PC-3 (cell line): ENCODE data around the gene TENM4. TPM values are rescaled to one million over a fixed set of nuclear protein-coding genes. Genes with fewer than 3 reads are reported as not detected.
"Not testable (repeated sequence)": the region's sequence is repeated elsewhere in the genome, so short reads cannot be mapped to it uniquely, and the experiment has no call there.

Experiments used
- ATAC-seq: fragments of 200-7000 bp; cut with Tn5 transposase; 2 replicates; pipeline ENCODE4 v1.9.1; 2020; ENCODE audit warnings: mild to moderate bottlenecking, moderate library complexity
- BruUV-seq: library from RNA; stranded (reverse); fragments of 400-500 nt; replicated peaks from 2 replicates; lab custom pipeline; 2021; lab: Mats Ljungman, UMichigan
- CTCF ChIA-PET: fragments of 300-600 bp; sonication (Branson Sonifier 250); formaldehyde crosslinking; loops from one replicate; lab custom pipeline; 2022; ENCODE audit warnings: antibody characterized with exemption; lab: Charles Lee
- POLR2A ChIA-PET: fragments of 300-600 bp; sonication (Branson Sonifier 250); formaldehyde crosslinking; loops from one replicate; lab custom pipeline; 2022; ENCODE audit warnings: antibody characterized with exemption; ENCODE audit not compliant: unreplicated experiment; lab: Charles Lee
- DNase-seq: peaks from one replicate; pipeline ENCODE4 v3.0.0-alpha.2; 2015
- H2AFZ ChIP-seq: fragments of 300-600 bp; sonication (generic); 2 replicates; pipeline ENCODE4 v1.6.0; 2016; ENCODE audit warnings: antibody characterized with exemption, low read length
- H3F3A ChIP-seq: fragments of 300-600 bp; sonication (generic); one replicate; pipeline ENCODE4 v1.6.0; 2017; ENCODE audit warnings: antibody characterized with exemption, low read length, control low read depth, mild to moderate bottlenecking; ENCODE audit not compliant: unreplicated experiment
- H3K27ac ChIP-seq: fragments of 300-600 bp; sonication (generic); 2 replicates; pipeline ENCODE4 v1.5.1; 2016; ENCODE audit warnings: mild to moderate bottlenecking, low read length
- H3K27me3 ChIP-seq: fragments of 300-600 bp; sonication (generic); 2 replicates; pipeline ENCODE4 v1.6.1; 2016; ENCODE audit warnings: low read length, mixed read lengths
- H3K36me3 ChIP-seq: fragments of 300-600 bp; sonication (generic); 2 replicates; pipeline ENCODE4 v1.6.1; 2016; ENCODE audit warnings: low read depth, mixed run types, low read length, mixed read lengths
- H3K4me1 ChIP-seq: fragments of 300-600 bp; sonication (generic); 2 replicates; pipeline ENCODE4 v1.5.1; 2016; ENCODE audit warnings: low read length; ENCODE audit not compliant: insufficient read depth
- H3K4me2 ChIP-seq: fragments of 300-600 bp; sonication (generic); 2 replicates; pipeline ENCODE4 v1.6.0; 2016; ENCODE audit warnings: low read length
- H3K4me3 ChIP-seq: fragments of 300-600 bp; sonication (generic); 2 replicates; pipeline ENCODE4 v1.5.1; 2016; ENCODE audit warnings: mild to moderate bottlenecking, low read length, mixed read lengths
- H3K79me2 ChIP-seq: fragments of 300-600 bp; sonication (generic); 2 replicates; pipeline ENCODE4 v1.6.1; 2017; ENCODE audit warnings: low read length, mixed read lengths
- H3K9ac ChIP-seq: fragments of 300-600 bp; sonication (generic); 2 replicates; pipeline ENCODE4 v1.6.0; 2016; ENCODE audit warnings: mild to moderate bottlenecking, low read length
- H3K9me2 ChIP-seq: fragments of 300-600 bp; sonication (generic); replicated peaks from 2 replicates; pipeline ENCODE4 v1.6.1; 2016; ENCODE audit warnings: mixed run types, low read length, mixed read lengths
- H3K9me3 ChIP-seq: fragments of 300-600 bp; sonication (generic); 2 replicates; pipeline ENCODE4 v1.6.1; 2016; ENCODE audit warnings: low read length, mixed read lengths
- H4K20me1 ChIP-seq: fragments of 300-600 bp; sonication (generic); 2 replicates; pipeline ENCODE4 v1.6.1; 2016; ENCODE audit warnings: low read length, mixed read lengths
- EZH2 ChIP-seq: fragments of 300-600 bp; sonication (generic); IDR thresholded peaks from one replicate; pipeline ENCODE4 v1.6.1; 2017; ENCODE audit warnings: antibody characterized with exemption, mild to moderate bottlenecking, low read length; ENCODE audit not compliant: unreplicated experiment
- EZH2phosphoT487 ChIP-seq: fragments of 300-600 bp; sonication (generic); IDR thresholded peaks from 2 replicates; pipeline ENCODE4 v1.6.1; 2018; ENCODE audit warnings: mild to moderate bottlenecking, antibody characterized with exemption, low read length, borderline replicate concordance
- intact Hi-C: fragments of 100-400 bp; cut with micrococcal nuclease; formaldehyde crosslinking; loops from 2 replicates; pipeline ENCODE4 v1.9.0; 2023
- total RNA-seq: library from RNA; depleted of rRNA; stranded (reverse); fragments of >200 nt; gene quantifications from 2 replicates; pipeline ENCODE4 v1.2.3, GENCODE V29; 2014
- TF ChIP-seq, protein P1 (sequence below): fragments of 300-600 bp; sonication (generic); conservative IDR thresholded peaks from 2 replicates; pipeline ENCODE4 v1.5.1; 2017; ENCODE audit warnings: antibody characterized with exemption, low read depth, mild to moderate bottlenecking, low read length

TENM4 gene
- total RNA-seq, 1 experiment from 2014 or later: 19.7 TPM

DNA sequence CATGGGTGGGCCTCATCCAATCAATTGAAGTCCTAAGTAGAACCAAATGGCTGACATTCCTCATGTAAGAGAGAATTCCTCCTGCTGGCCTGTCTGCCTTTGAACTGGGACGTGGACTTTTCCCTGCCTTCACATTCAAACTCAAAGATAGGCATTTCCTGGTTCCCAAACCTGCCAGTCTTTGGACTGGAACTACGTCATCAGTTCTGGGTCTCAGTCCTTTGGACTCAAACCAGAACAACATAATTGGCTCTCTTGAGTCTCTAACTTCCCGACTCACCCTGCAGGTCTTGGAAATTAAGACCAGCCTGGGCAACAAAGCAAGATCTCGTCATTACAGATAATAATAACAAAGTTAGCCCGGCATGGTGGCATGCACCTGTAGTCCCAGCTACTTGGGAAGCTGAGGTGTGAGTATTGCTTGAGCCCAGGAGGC is 827.4 kb downstream of the TENM4 start:
- TF ChIP-seq EZH2 (no peak), EZH2phosphoT487 (no peak)
- TF ChIP-seq, protein P1, sequence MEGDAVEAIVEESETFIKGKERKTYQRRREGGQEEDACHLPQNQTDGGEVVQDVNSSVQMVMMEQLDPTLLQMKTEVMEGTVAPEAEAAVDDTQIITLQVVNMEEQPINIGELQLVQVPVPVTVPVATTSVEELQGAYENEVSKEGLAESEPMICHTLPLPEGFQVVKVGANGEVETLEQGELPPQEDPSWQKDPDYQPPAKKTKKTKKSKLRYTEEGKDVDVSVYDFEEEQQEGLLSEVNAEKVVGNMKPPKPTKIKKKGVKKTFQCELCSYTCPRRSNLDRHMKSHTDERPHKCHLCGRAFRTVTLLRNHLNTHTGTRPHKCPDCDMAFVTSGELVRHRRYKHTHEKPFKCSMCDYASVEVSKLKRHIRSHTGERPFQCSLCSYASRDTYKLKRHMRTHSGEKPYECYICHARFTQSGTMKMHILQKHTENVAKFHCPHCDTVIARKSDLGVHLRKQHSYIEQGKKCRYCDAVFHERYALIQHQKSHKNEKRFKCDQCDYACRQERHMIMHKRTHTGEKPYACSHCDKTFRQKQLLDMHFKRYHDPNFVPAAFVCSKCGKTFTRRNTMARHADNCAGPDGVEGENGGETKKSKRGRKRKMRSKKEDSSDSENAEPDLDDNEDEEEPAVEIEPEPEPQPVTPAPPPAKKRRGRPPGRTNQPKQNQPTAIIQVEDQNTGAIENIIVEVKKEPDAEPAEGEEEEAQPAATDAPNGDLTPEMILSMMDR: no peak
- no peaks in the 10 kb centered on the region for H3K9me3 ChIP-seq

DNA sequence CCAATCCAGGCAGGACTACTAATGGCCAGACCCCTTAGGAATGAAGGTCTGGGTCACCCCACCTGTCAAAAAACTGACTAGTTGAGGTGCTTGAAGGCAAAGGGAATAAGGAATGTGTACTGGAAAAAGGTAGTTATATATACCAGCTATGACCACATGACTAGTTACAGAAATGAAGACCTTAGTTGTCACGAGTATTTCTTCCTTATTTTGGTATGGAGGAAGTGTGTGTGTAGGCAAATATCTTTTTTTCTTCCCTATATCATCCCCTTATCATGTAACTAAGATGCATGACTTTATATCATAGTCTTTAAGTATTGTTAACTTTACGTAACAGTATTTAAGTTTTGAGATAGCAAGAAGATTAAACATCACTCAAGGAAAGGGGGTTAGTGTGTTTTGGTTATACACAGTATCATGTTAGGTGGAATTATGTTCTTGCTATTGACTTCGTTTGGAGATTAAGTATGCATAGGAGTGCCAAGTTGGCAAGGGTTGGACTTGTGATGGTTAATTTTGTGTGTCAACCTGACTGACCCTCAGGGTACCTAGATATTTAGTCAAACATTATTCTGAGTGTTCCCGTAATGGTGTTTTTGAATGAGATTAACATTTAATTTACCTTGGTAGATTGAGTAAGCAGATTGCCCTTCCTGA is 828.0 kb downstream of the TENM4 start:
- DNase-seq (no peak), ATAC-seq (no peak)
- Histone ChIP-seq H3K4me2 (no peak overlapping the region), H3K4me1 (no peaks in the 10 kb centered on the region), H4K20me1 (no peaks in the 10 kb centered on the region), H3K9ac (no peak overlapping the region), H3F3A (no peaks in the 10 kb centered on the region), H3K27me3 (no peaks in the 10 kb centered on the region), H3K27ac (no peak overlapping the region), H3K4me3 (no peak overlapping the region), H2AFZ (no peak overlapping the region), H3K79me2 (no peaks in the 10 kb centered on the region), H3K9me3 (no peaks in the 10 kb centered on the region), H3K36me3 (no peaks in the 10 kb centered on the region), H3K9me2 (no peaks in the 10 kb centered on the region)
- TF ChIP-seq EZH2 (no peak), EZH2phosphoT487 (no peak)
- TF ChIP-seq, protein P1: no peak
- BruUV-seq: no TSS peak
- POLR2A ChIA-PET: no interaction called here
- intact Hi-C loops: no loop called here
- CTCF ChIA-PET: no interaction called here

More for the DNA sequence above, 827.4 kb downstream of the TENM4 start:
- Histone ChIP-seq H3K79me2 (no peaks in the 10 kb centered on the region), H3K9ac (no peak overlapping the region), H3K27me3 (no peaks in the 10 kb centered on the region), H3F3A (no peaks in the 10 kb centered on the region), H3K27ac (no peak overlapping the region), H2AFZ (no peak overlapping the region), H3K36me3 (no peaks in the 10 kb centered on the region), H3K4me3 (no peak overlapping the region), H3K9me2 (no peaks in the 10 kb centered on the region), H4K20me1 (no peaks in the 10 kb centered on the region), H3K4me1 (no peaks in the 10 kb centered on the region), H3K4me2 (no peak overlapping the region)
- ChIA-PET CTCF (no interaction called here), POLR2A (no interaction called here)
- no TSS peak for BruUV-seq
- intact Hi-C loops: no loop called here
- ATAC-seq (no peak), DNase-seq (no peak)

DNA sequence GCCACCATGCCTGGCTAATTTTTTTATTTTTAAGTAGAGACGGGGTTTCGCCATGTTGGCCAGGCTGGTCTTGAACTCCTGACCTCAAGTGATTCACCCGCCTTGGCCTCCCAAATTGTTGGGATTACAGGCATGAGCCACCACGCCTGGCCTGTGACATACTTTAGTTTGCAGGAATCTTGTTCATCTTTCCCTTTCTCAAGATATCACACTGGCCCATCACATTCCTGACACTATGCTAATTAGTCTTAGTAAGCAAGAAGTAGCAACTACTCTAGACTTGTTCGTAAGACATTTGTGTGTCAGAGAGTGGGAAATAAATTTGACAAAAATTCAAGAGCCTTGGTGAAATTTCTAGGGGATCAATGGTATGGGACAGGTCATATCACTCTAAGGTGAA is 831.5 kb downstream of the TENM4 start:
- ATAC-seq, H3F3A ChIP-seq, H3K79me2 ChIP-seq, H3K9me3 ChIP-seq, H3K4me3 ChIP-seq, CTCF ChIA-PET, H3K27ac ChIP-seq, DNase-seq, POLR2A ChIA-PET, H3K27me3 ChIP-seq, H3K9ac ChIP-seq, H3K4me2 ChIP-seq, BruUV-seq, H3K36me3 ChIP-seq, H3K9me2 ChIP-seq, H4K20me1 ChIP-seq, H2AFZ ChIP-seq, intact Hi-C loops: not testable (repeated sequence)
- peaks cover 12% of the 10 kb centered on the region for H3K4me1 ChIP-seq
